Measurements from ENCODE around the gene FBXL14. TPM values are rescaled to one million over a fixed set of nuclear protein-coding genes. Genes with fewer than 3 reads are reported as not detected.

The FBXL14 gene
- total and polyA plus RNA-seq, 10 donors: 1.9 to 21.4 (median 18.7) TPM

DNA sequence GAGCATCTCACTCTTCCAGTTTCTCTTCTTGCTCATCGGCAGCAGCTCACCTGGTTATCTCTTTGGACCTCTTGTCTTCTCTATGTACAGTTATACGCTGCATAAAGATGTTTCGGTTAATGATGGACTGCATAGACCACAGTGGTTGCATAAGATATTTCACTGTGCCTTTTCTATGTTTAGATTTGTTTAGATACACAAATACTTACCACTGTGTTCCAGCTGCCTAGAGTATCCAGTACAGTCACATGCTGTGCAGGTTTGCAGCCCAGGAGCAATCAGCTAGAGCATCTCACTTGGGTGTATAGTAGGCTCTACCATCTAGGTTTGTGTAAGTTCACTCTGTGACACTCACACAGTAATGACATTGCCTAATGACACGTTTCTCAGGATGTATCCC is 57.6 kb downstream of the FBXL14 start:
- no peak for DNase-seq

DNA sequence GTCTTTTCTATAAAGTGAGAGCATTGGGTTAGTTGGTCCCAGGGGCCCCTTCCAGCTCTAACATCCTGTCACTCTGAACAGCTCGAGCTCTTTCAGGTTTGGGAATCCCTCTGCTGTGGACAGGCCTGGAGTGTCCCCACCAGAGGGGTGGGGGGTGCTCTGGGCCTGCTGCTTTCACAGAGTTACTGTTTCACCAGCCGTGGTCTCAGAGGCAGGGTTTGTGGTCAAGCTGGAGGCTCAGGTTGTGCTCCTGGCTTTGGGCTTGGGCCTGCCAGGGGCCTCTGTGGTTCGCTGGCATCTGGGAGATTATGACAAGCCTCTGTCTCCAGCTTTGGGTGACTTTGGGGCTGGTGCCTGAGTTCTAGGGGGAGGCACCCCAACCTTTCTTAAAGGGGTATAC is 59.6 kb downstream of the FBXL14 start:
- Histone ChIP-seq H3K9me3 (no peaks in the 10 kb centered on the region), H3K36me3 (no peaks in the 10 kb centered on the region), H3K4me3 (no peak overlapping the region), H3K27me3 (replicated peaks in 1 of 7) (peaks cover 0 to 97% (median 39%) of the 10 kb centered on the region in 7 donors), H3K4me1 (peaks cover 20 to 46% (median 32%) of the 10 kb centered on the region in 6 donors), H3K27ac (no peak overlapping the region)
- 40 to 59% (median 54%) methylated on average over 2 to 3 of the region's 3 CpGs; no CpG with 5 or more reads in 1 of the 5 donors for WGBS, 5 donors
- no peak for TF ChIP-seq POLR2AphosphoS5 (IDR thresholded peaks at IDR 0.05)
- TF ChIP-seq, protein P1, sequence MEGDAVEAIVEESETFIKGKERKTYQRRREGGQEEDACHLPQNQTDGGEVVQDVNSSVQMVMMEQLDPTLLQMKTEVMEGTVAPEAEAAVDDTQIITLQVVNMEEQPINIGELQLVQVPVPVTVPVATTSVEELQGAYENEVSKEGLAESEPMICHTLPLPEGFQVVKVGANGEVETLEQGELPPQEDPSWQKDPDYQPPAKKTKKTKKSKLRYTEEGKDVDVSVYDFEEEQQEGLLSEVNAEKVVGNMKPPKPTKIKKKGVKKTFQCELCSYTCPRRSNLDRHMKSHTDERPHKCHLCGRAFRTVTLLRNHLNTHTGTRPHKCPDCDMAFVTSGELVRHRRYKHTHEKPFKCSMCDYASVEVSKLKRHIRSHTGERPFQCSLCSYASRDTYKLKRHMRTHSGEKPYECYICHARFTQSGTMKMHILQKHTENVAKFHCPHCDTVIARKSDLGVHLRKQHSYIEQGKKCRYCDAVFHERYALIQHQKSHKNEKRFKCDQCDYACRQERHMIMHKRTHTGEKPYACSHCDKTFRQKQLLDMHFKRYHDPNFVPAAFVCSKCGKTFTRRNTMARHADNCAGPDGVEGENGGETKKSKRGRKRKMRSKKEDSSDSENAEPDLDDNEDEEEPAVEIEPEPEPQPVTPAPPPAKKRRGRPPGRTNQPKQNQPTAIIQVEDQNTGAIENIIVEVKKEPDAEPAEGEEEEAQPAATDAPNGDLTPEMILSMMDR (IDR thresholded peaks at IDR 0.05 in 8 of 11, conservative IDR thresholded peaks at IDR 0.05 in 3 of 11): no peak
- TF ChIP-seq POLR2A (IDR thresholded peaks at IDR 0.05): no peak
- no peak for DNase-seq
- intact Hi-C loops (cut with DNase I; ENCODE audit: low total_unique reads): no loop called here

More for the DNA sequence above, 57.6 kb downstream of the FBXL14 start:
- Histone ChIP-seq H3K36me3 (no peaks in the 10 kb centered on the region), H3K9me3 (no peaks in the 10 kb centered on the region), H3K27me3 (replicated peaks in 1 of 7) (peaks cover 0 to 82% (median 21%) of the 10 kb centered on the region in 7 donors), H3K27ac (no peak overlapping the region), H3K4me1 (peaks cover 12 to 32% (median 22%) of the 10 kb centered on the region in 6 donors), H3K4me3 (no peak overlapping the region)
- intact Hi-C loops (cut with DNase I; ENCODE audit: low total_unique reads): no loop called here
- WGBS, 5 donors: 81 to 94% (median 94%) methylated on average over 4 of the region's 4 CpGs
- TF ChIP-seq POLR2A (IDR thresholded peaks at IDR 0.05) (no peak), POLR2AphosphoS5 (IDR thresholded peaks at IDR 0.05) (no peak)
- TF ChIP-seq, protein P1 (IDR thresholded peaks at IDR 0.05 in 8 of 11, conservative IDR thresholded peaks at IDR 0.05 in 3 of 11): no peak

DNA sequence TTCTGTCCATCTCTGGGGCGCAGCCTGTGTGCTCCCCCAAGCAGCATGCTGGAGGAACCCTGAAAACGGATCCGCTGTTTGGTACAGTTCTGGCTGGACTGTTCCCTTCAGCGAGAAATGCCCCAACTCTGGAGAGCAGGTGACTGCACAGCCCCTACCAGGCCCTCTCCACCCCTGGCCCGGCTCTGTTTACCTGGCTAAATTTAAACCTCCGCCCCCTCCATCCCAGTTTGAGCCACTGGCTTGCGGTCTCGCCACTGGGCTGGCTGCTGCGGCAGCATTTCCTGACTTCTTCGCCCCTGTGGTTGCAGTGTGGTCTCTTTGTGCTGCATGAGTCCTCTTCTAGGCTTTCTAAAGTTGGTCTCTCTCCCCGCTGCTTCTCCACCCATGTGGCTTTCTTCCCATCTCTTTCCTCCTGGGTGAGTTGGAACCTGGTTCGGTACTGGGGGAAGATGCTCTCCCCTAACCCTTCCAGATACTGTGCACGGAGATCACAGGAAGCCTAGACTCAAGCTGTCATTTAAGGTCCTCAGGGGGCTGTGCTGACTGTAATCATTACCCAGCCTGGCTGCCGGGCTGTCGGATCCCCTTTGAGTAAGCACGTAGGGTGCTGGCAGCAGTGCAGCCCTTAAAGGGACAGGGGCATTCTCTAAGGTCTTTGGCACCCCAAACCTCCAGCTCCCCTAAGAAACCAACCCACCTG is 60.6 kb downstream of the FBXL14 start:
- no peak for DNase-seq
- Histone ChIP-seq H3K27me3 (replicated peaks in 1 of 7) (peaks cover 0 to 97% (median 46%) of the 10 kb centered on the region in 7 donors), H3K9me3 (no peaks in the 10 kb centered on the region), H3K27ac (peak overlapping the region in 2 of 8 donors; percentile 0 to 8), H3K36me3 (no peaks in the 10 kb centered on the region), H3K4me3 (peak overlapping the region in 5 of 8 donors; percentile 0 to 61 (median 8)), H3K4me1 (peaks cover 20 to 53% (median 35%) of the 10 kb centered on the region in 6 donors)
- intact Hi-C loops (cut with DNase I; ENCODE audit: low total_unique reads): no loop called here
- WGBS, 5 donors: 17 to 33% (median 21%) methylated on average over 16 of the region's 16 CpGs
- TF ChIP-seq POLR2A (IDR thresholded peaks at IDR 0.05) (no peak), POLR2AphosphoS5 (IDR thresholded peaks at IDR 0.05) (peak in 1 of 3 donors; percentile 39)
- TF ChIP-seq, protein P1 (IDR thresholded peaks at IDR 0.05 in 8 of 11, conservative IDR thresholded peaks at IDR 0.05 in 3 of 11): no peak

DNA sequence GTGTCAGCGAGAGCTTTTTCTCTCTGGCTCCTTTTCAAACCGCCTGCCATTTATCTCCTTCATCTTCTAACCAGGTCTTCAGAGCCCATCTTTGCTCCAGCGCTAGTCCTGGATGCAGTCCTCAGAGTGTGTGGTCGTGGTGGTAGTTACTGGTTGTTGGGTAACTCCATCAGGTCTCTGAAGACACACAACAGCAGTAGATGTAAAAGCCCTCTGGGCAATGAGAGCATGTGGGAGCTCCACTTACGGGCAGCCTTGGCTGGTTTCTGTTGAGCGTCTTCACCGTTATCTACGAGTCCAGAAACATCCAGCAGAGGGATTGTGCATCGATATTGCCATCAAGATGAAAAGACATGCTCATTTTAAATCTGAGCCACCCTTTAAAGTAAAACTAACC is 61.2 kb downstream of the FBXL14 start:
- no peak for TF ChIP-seq POLR2A (IDR thresholded peaks at IDR 0.05)
- TF ChIP-seq, protein P1 (IDR thresholded peaks at IDR 0.05 in 8 of 11, conservative IDR thresholded peaks at IDR 0.05 in 3 of 11): no peak
- TF ChIP-seq POLR2AphosphoS5 (IDR thresholded peaks at IDR 0.05): no peak
- peaks cover 0 to 97% (median 46%) of the 10 kb centered on the region in 7 donors for H3K27me3 ChIP-seq (replicated peaks in 1 of 7)

More for the DNA sequence above, 61.2 kb downstream of the FBXL14 start:
- intact Hi-C loops (cut with DNase I; ENCODE audit: low total_unique reads): no loop called here
- no peaks in the 10 kb centered on the region for H3K36me3 ChIP-seq
- H3K4me3 ChIP-seq: peak overlapping the region in 5 of 8 donors; percentile 0 to 61 (median 8)
- no peak for DNase-seq
- H3K27ac ChIP-seq: peak overlapping the region in 2 of 8 donors; percentile 0 to 8
- peaks cover 20 to 53% (median 35%) of the 10 kb centered on the region in 6 donors for H3K4me1 ChIP-seq
- no peaks in the 10 kb centered on the region for H3K9me3 ChIP-seq
- 25 to 50% (median 40%) methylated on average over 9 of the region's 9 CpGs for WGBS, 5 donors
